GM21737 (cell line): Measurements from ENCODE around the gene ARNT2.

Source experiments
- ATAC-seq: cut with Tn5 transposase; IDR thresholded peaks from one replicate; pipeline ENCODE4 v1.9.1; 2021; ENCODE audit warnings: mild to moderate bottlenecking, moderate library complexity; ENCODE audit not compliant: unreplicated experiment

Gene ARNT2

DNA sequence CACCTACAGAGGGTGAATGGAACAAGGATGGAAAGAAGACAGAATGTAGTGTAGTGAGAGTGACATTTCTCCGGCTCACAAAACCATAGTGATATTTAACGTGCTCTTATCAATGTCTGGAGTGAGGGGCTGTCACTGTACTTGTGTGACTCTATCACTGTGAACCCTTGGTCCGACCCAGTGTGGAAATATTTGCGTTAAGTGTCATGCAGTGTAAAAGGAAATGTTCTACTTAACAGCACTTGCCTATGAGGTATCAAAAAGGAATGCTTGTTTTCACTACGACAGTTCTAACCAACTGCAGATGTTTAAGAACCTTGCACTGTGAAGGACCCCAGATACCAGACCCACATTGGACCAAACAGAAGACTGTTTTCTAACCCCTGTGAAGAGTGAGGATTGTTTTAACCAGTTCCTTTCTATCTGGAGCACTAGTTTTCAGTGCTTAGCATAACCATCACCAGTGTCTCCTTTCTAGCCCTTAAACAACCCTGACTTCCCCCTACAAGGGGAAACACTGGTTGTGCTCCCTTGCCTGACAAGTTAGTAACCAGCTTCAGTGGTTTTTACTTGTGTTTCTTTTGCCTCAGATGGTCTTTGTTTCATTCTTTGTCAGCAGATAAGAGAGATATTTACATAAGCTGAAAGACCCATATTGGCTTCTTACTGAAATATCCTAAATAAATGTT lies 146.2 kb downstream of the ARNT2 start:
- no peak for ATAC-seq

DNA sequence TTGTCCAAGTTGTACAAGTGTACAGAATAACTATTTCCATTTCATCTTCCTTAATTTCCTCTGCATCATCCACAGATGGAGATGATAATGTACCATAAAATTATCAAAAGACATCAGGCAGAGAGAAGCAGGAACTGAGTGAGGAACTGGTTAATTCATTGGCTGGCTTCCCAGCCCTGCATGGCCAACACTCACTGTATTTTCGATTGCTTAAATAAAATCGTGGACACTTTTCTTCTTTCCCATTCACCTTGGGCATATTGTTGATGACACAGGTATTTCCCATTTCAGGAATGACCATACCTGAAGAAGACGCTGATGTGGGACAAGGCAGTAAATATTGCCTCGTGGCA lies 146.7 kb downstream of the ARNT2 start:
- no peak for ATAC-seq

DNA sequence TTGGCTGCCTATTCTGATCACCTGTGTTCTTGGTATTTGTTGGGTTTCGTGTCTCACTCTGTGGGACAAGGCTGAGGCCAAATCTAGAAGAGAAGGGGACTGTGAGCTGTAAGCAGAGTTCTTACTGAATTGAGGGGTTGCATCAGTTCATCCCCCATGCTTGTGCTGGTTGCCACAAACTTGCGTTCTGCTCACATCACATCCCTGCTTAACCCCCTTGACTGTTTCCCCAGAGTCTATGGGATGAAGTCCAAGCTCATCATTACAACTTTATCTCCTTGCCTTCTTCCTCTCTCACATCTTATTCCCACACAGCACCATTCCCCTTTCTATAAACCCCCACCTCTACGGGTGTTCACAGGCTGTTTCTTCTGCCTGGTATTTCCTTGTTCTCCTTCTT lies 147.2 kb downstream of the ARNT2 start:
- no peak for ATAC-seq

DNA sequence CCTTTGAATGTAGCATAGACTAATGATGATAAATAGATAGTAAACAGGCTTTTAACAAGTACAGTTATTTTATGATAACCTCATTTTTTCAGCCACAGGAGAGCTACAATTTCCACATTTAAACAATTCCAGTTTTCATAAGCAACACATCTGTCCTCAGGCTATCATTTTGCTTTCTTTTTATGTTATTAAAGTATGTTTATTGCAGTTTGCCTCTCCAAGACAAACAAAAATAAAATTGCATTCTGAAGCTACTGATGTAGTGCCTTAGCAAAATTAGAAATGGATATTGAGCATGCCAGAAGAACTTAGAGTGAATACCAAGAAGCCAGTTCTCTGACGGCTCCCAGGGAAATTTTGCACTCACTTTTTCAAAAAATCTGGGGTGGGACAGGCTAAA lies 150.4 kb downstream of the ARNT2 start:
- ATAC-seq: no peak

DNA sequence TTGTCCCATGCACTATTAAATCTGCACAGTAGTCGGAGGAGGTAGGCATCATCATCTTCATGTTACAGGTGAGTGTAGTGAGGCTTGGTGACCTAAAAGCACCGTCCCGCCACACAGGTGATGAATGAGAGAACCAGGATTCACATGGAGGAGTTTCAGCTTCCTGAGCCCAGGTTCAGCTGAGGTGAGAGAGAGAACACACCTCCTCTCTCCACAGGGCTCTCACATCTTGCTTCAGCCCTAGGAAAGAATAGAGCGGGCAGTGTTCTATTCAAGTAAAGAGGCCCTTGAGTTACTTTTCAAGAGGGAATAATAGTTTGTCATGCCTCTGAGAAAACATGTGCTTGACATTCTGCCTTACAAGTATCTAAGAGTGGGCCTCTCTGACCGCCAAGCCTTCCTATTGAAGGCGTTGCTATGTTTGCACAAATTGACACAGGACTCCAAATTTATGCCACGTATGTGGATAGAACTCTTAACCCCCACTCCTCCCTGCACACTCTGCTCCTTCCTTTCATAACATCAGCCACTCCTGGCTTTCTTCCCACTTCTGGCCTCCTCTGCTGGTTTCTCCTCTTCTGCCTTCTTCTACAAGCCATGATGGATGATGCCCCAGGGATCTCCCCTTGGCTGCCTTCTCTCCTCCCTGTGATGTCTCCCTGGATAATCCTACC lies 152.6 kb downstream of the ARNT2 start:
- ATAC-seq: no peak

DNA sequence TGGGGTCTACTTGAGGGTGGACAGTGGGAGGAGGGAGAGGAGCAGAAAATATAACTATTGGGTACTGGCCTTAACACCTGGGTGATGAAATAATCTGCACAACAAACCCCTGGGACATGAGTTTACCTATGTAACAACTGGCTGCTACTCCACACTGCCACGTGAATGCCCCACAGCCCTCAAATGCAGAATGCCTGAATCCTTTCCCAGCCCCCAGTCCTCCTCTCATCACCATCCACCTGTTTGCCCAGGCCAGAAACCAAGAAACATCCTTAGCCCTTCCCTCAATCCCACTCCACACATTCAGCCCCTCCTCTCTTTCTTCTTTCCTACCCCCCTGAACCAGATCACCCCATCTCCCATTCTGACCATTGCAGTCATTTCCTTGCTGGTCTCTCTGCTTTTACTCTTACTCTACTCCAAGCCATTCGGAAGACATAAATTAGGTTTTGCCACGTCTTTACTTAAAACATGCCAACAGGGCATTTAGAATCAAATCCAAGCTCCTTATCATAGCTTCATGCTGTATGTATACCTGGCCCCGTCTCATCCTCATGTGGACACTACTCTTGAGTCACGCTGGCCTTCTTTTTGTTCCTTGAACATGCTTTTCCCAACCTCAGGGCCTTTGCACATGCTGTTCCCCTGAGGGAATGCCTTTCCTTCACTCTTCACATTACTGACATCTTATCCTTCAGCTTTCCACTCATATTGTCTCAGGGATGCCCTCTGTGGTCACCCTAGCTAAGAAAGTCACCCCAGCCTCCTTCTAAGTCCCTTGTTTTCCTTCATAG lies 153.5 kb downstream of the ARNT2 start:
- no peak for ATAC-seq

DNA sequence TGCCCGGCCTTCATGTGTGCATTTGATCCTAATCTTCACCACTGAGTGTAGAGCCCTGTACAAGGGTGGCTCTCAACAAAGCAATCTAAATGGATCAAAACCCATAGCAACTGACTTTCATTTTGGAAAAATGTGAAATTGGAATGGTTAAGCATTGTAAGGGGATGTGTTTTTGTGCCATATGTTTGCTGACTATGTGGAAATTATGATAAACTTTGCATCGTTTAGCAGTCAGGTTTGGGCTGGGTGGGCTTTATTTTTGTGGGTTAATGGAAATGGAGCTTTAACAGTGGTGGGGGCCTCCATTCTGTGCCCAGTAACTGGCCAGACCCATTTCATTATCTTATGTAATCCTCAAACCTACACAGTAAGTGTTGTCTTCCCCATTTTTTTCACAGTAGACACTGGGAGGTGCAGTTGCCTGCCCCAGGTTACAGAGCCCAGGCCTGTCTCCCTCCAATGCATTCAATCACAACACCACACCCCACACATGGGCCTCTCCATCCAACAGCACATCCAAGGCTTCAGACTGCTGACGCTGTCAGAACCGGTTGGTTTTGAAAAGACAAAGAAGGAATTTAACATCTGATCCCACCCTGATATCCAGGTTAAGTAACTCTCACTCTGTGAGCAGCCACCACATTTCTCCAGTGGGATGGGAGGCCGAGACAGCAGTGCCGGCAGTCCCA lies 154.6 kb downstream of the ARNT2 start:
- no peak for ATAC-seq

DNA sequence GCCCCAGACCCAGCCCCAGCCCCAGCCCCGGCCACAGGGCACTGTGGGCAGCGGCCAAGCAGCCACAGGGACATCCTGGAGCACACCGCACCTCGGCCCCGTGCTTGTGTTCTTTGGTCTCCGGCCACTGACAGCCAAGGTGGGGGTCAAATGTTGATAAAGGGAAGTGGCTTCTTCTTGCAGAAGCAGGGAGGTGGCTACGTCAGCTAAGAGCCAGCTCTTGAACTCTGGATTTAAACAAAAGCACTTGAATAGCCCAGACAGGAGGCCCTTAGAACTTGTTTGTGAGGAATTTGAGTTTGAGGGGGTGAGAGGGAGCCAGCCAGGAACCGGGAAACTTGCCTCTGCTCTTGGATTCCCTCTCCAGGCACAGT lies 155.1 kb downstream of the ARNT2 start:
- no peak for ATAC-seq

DNA sequence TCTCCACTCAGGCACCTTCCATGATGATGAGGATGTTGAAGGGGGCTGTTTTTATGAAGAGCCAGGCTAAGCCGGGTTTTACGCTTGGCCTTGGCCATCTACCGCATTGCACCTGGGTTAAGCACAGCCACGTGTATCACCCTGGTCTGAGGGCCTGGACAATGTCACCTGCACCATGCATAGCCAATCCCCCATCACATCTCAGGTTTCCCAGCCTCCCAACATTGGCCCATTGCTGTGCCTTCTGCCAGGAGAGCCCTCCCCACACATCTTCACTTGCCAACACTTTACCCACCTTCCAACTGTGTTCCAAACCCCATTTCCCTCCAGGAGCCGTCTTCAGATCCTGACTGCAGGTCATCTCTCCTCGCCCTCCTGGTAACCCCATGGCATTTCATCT lies 155.6 kb downstream of the ARNT2 start:
- ATAC-seq: no peak

DNA sequence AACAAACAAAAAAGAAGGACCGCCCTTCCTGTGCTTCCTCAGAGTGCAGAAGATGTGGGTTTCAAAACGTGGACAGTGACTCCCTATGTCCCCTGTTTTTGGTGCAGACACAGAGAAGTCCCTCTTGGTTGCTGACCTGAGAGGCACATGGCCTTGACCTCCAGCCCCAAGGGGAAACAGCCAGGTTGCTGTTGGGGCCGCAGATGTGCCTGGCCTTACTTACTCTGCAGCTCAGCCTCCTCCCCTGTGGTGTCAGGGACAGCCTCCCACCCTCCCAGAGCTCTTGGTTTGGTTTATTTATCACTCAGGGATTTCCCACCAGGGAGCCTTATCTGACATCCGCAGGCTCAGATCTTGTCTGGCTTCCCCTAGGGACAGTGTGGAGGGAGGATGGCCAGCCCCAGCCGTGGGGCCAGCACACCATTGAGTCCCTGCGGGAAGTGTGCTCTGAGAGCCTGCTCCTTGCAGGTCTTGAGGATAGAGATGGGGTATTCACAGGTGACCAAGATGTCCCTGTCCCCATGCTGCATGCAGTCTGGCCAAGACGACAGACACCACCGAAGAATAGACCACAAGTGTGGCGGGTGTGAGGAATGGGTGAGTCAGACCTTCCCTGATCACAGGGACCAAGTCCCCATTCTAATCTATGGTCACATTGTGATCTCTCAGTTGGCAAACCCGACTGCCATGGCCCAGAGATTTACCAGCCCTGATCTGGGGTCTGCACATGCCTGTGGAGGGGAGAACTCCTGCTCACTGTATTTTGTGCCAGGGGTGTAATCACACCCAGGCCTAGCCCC lies 156.6 kb downstream of the ARNT2 start:
- ATAC-seq: no peak

DNA sequence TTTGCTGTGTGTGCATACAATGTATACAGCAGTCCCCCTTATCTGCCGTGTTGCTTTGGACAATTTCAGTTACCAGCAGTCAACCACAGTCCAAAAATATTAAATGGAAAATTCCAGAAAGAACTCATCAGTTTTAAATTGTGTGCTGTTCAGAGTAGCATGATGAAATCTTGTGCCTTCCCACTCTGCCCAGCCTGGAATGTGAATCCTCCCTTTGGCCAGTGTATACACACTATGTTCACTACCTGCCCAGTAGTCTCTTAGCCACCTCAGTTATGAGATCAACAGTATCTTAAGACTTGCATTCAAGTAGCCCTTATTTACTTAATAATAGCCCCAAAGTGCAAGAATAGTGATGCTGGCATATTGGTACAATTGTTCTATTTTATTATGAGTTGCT lies 157.3 kb downstream of the ARNT2 start:
- ATAC-seq: no peak

DNA sequence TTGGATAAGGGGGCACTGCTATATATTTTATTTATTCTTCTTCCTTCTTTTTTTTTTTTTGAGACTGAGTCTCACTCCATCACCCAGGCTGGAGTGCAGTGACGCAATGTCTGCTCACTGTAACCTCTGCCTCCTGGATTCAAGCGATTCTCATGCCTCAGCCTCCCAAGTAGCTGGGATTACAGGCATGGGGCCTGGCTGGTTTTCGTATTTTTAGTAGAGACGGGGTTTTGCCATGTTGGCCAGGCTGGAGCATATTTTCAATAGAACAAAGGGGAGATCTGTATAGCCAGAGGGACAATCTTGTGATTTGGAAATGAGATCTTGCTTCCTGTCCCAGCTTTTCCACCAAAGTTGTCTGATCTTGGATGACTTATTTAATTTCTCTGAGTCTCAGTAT lies 157.9 kb downstream of the ARNT2 start:
- no peak for ATAC-seq

DNA sequence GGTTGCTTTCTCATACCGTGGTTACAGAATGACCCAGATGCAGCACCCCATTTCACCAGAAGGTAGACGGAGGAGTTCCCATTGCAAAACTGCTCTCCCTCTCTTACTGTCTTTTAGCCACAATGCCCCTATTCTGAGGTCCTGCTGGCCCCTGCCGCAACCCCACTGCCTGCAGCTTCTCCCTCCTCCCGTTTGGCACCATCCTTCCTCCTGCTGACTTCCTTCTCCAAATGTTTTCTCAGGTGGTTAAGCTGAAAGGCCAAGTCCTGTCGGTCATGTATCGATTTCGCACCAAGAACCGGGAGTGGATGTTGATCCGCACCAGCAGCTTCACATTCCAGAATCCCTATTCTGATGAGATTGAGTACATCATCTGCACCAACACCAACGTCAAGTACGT lies 158.7 kb downstream of the ARNT2 start:
- ATAC-seq: no peak

DNA sequence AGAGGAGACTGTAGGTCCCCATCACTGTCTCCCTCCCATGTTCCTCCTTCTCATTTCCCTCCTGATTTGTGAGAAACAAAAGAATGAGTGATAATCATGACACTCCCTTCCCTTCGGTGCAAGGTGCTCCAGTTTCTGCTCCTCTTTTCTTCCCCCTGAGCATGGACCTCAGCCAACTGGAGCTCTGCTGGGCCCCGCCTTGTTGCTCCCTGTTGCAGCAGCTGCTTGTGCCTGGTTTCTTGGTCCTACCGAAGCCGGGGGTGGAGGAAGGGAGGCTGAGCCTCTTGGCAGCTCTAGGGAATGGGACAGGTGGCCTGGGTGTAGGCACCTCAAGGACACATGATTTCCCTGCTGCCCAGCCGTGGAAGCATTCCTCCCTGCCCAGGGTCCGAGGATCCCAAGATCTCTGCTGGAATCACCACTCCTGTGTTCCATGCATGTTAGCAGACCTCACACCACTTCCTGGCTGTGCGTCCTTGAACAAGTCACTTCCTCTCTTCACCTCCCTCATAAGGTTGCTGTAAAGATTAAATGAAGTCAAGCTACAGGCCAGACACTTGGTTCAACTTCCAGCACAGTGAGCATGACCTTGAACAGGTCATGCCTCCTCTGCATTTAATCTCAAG lies 159.3 kb downstream of the ARNT2 start:
- no peak for ATAC-seq

DNA sequence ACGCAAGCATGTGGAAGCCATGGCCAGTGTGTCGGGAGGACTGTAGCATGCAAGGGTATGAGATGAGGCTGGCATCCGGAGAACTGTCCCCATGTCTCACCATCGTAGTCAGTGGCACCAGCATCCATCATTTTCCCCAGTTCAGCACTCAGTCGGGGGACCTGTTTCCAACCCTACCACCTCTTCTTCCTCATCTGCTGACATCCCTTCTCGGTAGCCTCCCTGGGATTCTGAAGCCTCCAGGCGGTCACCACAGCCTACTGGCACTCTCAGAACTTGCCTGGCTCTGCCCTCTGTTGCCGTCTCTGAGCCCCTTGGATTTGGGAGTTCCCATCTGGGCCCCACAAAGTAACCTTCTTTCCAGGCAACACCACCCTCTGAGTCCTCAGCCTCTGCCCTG lies 159.9 kb downstream of the ARNT2 start:
- ATAC-seq: no peak

DNA sequence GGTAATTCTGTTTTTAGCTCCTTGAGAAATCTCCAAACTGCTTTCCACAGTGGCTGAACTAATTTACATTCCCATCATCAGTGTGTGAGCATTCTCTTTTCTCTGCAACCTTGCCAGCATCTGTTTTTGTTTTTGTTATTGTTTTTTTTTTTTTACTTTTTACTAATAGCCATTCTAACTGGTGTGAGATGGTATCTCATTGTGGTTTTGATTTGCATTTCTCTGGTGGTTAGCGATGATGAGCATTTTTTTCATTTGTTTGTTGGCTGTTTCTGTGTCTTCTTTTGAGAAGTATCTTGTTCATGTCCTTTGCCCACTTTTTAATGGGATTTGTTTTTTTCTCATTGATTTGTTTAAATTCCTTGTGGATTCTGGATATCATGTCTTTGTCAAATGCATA lies 161.2 kb downstream of the ARNT2 start:
- ATAC-seq: no peak

DNA sequence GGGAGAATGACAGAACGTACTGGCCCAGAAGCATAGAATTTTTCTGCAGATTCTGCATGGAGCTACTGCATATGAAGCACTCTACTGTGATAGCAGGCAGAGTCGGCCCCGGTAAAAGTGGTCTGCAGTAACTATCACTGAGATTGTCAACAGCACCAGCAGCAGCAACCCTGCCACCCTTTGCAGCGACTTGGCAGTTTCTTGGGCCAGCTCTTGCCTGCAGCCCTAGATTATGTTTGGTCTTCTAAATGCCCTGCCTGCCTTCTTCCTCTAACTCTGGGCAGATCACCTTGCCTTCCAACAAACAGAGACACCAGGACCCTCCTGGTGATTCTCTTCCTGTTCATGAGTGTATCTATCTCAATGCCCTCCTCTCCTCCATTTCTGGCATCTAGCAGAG lies 161.8 kb downstream of the ARNT2 start:
- no peak for ATAC-seq

DNA sequence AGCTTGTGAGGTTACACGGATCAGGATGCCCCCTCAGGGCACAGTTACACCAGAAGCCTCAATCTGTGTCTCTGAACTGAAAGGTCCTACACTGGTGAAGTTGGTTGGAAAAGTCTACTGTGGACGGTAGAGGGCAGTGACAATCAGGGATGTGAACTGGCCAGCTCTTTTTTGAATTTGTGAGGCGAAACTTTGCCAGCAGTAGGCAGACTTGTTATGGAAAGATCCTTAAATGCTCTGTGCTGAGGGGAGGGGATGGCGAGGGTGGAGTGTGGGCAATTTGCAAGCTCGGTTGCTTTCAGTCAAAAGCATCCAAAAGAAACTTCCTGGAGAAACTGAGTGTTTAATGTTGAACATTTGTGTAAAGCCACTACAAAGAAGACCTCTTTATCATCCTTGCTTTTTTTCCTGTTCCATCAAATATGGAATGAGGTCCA lies 163.6 kb downstream of the ARNT2 start:
- ATAC-seq: no peak

DNA sequence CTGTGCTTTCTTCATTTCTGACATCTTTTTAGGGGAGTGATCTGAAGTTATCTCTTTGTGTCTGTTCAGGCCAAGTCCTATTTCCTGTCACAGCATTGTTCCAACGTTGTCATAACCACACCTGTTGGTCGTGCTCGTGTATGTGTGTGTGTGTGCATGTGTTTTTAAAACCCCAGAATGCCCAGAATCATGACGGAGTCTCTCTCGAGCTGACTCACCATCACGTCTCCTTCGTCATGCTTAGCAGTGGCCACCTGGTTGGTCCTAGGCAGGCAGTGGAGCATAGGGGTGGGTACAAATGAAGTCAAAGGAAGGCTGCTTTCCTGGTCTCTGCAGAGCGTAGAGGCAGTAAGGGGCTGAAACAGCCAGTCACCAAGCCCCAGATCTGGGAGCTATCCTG lies 164.1 kb downstream of the ARNT2 start:
- ATAC-seq: no peak

DNA sequence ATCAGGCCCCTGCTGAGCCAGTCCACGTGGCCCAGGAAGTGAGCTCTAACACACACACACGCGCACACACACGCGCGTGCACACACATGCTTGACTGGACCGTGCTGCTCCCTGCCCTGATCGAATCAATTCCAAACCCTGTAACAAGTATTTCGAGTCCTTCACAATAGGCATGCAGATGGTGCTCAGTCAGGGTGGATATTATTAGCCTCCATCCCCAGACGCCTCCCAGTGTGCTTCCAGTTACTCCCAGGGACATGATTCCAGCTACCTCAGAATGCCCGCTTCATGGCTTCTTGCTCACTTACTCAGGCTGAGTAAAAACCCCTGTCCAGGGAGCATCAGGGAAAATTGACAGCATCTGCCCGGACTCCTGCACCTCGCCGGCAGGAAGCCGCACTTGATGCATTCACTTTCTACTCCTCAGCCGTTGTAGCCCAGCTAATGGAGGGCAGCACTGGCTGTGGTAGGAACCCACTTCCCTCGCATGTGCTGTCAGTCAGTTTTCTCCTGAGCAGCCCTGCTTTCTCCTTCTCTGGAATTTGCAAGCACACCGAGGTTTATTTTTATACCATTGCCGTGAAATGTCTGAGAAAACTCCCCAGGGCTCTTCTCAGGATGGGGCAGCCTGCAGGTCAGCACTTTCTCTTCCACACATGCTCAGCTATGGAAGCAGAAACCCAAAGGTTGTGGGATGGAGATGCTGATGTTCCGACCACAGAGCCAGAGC lies 164.9 kb downstream of the ARNT2 start:
- no peak for ATAC-seq
